PC-9 (cell line): ENCODE measurements around the gene ABR.

Experiments
- CTCF ChIP-seq: fragments of 200-600 bp; sonication (generic); conservative IDR thresholded peaks from 2 replicates; pipeline ENCODE4 v1.6.1; 2017; ENCODE audit warnings: mixed run types, antibody characterized with exemption, mild to moderate bottlenecking, moderate library complexity
- EZH2 ChIP-seq: fragments of 200-600 bp; sonication (generic); IDR thresholded peaks from 2 replicates; pipeline ENCODE4 v1.8.0; 2017; ENCODE audit warnings: antibody characterized with exemption, low read depth

GRCh38 chr17:1123921-1124715, 55.7 kb downstream of the ABR start:
- TF ChIP-seq CTCF (no peak), EZH2 (no peak)
